ENCODE data around the gene CACNG7.
A peak's percentile ranks its signal among the peaks of the same experiment; 100 is the strongest.

CACNG7 gene

DNA sequence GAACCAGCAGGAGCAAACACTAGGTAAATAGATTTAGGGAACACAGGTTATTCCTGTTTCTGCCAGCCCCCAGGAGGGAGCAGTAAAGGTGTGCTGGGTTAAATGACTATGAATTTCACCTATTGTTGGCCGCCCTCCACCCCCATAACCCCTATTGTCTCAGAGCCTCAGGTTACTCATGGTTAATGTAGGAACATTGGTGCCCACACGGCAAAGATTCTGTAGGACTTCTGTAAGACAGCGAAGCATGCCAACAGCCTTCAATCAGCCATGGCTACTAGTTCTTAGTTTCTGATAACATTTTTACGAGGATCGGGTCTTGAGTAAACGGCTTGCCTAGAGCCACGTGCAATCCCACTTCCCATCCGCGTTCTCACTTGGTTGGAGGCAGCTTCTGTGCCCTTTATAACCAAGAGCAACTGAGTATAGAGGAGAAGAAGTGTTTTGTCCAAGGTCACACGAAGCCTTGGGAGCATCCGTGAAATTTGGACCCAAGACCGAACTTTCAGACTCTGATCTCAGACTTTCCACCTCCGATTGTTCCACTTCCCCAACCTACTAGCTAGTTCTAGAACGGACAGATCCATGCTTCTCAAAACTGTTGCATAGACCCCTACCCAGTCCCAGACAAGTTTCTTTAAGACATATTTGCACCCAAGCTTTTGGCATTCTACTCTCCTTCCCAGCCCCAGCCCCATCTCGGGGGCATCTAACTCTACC lies 48.5 kb downstream of the CACNG7 start:
- no peak for DNase-seq

DNA sequence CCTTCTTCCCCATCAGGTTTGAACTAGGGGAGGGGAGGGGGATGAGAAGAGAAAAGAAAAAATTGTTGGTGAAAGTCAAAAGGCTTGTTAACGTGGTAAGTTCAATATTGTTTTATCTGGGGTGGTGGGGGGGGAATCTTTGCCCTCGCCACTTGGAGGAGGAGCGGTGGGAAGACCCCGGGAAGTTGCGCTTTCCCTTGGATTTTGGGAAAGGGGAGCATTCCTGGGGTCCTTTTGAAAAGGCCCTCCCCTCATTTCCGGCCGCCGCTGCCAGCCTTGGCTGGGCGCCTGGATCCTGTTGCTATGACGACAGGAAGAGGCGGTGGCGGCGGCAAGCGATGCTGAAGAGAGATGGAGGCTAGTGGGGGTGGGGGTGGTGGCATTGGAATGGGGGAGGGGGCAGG lies 49.1 kb downstream of the CACNG7 start:
- DNase-seq = peak; percentile 6

DNA sequence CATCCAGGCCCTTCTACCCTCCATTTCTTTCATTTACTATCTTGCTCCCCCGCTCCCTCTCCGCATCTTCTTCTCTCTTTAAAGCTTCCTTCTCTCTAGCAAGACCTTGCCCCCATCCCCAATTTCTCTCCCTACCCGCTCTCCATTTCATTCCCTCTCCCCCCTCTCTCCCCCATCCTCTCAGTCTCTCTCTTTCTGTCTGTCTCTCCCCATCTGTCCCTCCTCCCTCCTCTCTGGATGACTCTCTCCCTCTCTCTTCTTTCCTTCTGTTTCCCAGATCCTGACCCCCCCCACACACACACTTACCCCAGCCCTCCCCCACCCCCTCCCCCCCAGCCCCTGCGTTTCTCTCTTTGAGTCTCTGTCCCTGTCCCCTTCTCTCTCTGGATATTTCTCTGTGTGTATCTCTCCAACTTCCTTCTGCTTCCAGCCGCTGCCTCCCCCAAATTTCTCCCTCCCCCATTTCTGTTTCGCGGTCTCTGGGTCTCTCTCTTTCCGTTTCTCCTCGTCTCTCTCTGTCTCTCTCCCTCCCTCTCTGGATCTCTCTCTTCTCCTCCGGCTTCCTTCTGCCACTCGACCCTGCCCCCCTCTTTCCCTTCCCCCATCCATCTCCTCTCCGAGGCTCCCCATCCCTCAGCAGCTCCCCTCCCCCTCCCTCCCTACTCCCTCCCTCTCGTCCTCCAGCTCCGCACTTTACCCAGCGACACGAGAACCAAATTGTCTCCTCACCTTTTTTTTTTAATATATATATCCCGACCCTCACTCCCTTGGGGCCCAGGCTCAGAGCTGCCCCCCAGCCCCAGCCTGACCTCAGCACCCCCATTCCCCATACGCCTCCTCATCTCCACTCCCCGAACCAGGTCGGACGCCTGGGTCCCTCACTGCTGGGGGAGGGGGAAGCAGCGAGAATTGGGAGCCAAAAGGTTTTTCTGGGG lies 50.0 kb downstream of the CACNG7 start:
- DNase-seq = no peak

DNA sequence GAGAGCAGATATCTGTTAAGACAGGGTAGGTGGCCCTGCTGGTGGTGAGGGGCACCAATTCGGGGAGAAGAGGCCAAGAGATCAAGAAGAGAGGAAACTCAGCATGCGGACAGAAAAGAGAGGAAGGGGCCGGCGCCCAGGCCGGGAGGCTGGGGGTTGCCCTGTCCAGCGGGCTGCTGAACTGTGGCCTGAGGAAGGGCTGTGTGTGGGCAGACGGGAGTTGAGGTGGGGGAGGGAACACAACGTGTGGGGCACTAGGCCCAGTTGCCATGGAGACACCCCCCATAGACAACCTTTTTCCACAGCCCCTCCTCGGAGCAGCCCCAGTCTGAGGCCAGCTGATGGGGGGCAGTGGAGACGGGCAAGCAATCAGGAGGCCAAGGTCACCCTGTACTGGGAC lies 51.1 kb downstream of the CACNG7 start:
- no peak for DNase-seq

DNA sequence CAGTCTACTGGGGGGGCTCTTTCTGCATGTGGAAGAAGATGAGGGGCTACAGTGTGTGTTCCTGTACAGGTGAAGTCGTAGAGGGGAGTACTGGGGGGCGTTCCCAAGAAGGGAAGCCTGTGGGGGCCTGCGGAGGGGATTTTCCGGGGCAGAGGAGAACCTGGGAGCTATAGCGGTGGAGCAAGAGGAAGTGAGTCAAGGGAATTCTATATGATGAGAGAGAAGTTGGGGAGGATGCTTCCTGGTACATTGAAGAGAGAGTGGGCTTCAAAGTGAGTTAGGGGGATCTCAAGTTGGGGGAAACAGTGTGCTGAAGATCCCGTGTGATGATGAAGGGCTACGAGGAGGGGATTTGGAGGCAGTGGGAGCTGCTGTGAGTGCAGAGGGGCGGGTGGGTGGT lies 51.8 kb downstream of the CACNG7 start:
- no peak for DNase-seq

DNA sequence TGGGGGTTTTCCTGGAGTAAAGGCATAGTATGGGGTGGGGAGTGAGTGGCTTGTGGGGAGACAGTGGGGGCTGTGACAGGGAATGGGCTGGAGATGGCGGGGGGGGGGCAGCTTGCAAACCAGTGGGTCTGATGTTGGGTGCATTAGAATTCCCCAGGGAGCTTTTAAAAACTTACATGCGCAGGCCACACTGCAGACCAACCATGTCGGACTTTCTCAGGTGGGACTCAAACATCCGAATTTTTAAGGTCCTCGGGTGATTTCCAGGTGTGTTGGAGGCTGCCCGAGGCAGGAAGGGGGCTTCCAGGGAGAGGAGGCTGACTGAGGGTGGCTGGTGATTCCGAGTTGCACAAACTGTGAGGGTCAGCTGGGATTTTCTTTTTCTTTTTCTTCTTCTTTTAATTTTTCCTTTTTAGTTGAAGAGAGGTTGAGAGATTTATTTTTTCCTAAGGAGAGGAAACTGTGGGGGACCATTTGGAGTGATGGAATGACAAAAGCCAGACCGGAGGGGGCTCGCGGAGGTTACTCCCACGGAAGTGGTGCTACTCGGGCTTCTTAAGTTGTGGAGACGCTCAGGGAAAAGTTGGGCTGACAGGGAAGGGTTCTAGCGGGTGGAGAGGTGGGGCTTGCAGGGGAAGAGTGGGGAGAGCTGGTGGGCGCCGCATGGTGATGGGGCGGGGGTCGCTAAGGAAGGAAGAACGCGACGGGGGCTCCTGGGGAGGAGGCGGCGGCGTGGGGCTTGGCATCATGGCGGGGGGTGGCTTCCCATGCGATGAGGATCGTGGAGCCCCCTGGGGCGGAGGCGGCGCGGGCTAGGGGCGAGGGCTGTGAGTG lies 52.7 kb downstream of the CACNG7 start:
- DNase-seq = no peak

DNA sequence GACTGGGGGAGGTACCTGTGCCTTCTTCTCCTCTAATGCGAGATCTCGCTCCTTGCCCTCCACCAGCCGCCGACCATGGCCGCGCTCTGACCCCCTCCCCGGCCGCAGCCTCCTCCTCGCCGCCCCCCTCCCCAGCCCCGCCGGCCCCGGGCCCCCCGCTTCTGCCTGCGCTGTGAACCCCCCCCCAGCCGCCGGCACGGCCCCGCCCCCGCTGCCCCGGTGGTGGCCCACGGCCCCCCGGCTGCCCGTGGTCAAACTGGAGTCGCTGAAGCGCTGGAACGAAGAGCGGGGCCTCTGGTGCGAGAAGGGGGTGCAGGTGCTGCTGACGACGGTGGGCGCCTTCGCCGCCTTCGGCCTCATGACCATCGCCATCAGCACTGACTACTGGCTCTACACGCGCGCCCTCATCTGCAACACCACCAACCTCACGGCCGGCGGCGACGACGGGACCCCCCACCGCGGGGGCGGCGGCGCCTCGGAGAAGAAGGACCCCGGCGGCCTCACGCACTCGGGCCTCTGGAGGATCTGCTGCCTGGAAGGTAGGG lies 53.9 kb downstream of the CACNG7 start, which contains the start of gene CACNG8:
TSS of gene CACNG8 (plus strand) at position 51 of the 545 bp plus-strand sequence.
- no peak for DNase-seq

DNA sequence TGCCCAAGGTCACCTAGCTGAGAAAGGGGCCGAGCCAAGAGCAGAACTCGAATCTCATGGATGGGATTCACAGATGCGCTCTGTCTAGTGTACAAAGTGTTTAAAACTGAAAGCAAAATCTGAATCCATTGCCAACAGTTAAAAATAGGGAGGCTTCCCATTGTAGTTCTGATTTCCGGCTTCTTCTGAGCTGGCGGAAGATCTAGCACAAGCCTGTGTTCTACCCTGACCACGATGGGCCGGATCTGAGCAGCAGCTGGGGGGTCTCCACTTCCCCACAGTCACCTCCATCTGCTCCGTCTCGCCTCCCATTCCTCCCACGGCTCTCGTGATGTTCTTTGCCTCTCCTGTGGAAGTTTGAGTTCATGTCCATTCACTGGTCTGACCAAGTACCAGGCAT lies 56.0 kb downstream of the CACNG7 start:
- no peak for DNase-seq

DNA sequence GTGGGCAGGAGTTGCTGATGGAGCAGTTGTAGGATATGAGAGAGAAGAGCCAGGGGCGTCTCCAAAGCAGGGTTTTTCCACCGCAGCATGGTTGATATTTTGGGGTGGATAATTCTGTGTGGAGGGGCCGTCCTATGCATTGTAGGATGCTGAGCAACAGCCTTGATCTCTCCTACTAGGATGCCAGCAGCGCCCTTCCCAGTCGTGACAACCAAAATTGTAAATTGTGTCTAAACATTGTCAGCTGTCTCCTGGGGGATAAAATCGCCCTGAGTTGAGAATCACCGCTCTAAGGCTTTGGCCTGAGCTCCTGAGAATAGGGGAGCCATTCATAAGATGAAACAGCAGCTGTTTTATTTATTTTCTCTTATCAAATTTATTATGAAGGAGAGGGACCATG lies 57.9 kb downstream of the CACNG7 start:
- no peak for DNase-seq

DNA sequence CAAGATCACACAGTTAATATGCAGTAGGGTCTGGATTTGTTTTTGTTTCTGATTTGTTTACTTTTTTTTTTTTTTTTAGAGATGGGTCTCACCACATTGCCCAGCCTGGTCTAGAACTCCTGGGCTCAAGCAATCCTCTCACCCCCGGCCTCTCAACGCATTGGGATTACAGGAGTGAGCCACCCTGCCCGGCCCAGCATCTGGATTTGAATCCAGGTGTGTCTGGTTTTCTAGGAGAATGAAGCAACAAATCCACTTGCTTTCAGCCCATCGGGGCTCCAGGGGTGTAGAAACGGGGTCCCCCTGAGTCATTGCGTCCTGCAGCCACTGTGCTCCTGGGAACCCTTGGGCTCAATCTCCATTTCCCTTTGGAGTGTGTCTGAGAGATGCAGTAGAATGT lies 60.3 kb downstream of the CACNG7 start:
- DNase-seq = no peak

DNA sequence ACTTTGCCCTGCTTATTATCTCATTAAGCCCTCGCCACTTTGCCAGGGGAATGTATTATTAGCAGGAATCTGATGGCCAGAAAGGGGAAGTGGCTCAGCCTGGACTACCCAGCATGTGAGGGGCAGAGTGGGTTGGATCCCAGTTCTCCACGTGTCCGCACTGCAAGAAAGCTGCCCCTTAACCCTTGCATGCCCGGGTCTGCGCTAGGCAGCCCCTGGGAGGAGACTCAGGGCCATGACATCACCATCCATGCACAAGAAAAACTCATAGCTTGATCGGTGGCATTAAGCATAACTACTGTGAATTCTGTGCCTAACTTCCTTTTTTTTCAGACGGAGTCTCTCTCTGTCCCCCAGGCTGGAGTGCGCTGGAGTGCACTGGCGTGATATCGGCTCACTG lies 62.6 kb downstream of the CACNG7 start:
- DNase-seq = no peak

DNA sequence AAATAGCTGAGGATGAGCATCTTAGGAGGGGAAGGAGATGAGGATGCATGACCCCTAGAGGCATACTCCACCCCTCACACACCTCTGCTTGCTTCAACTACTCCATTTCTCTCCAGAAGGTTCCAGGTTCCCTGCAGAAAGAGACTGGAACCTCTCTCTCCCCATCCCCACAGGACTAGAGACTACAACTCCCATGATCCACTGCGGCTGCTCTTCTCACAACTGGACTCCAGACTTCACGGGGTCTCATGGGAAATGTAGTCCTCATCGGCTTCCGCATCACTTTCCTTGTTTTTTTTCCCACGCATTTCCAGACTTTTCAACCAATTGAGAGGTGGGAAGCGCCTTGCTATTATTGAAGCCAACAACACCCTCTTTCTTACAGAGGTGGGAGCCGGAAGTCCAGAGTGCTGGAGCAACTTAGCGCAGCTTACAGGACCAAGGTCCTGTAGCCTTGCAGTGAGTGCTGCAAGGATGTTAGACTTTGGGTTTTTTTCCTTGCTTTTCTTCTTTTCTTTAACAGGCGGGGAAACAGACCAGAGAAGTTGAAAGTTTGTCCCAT lies 68.4 kb downstream of the CACNG7 start:
- DNase-seq = peak; percentile 50

DNA sequence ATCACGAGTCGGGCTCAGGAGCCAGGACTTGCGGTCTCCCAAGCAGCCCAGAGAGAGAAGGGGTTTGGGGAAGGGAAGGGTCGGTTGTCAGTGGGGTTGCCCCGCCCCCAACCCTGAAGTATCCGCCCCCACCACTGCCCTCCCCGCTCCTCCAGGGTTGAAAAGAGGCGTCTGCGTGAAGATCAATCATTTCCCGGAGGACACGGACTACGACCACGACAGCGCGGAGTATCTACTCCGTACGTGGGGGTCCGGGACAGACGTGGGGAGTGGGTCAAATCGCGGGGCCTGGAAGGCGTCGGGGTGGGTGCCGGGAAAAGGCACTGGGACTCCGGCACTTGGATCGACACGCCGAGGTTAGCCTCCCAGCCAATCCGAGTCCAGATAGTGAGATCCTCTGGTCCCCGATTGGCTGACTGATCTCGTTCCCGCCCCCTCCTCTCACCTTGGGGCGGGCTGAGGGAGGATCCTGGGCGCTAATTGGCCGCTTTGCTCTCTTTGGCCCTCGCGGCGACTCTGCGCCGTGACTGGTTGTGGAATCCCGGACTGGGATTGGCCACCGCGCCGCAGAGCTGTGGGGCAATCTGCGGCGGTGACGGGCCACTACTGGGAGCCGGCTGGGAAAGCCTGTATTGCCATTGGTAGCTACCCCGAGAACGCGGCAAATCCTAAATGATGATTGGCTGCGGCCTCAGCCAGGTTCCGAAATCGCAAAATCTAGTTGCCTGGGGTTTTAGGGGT lies 69.1 kb downstream of the CACNG7 start:
- no peak for DNase-seq

DNA sequence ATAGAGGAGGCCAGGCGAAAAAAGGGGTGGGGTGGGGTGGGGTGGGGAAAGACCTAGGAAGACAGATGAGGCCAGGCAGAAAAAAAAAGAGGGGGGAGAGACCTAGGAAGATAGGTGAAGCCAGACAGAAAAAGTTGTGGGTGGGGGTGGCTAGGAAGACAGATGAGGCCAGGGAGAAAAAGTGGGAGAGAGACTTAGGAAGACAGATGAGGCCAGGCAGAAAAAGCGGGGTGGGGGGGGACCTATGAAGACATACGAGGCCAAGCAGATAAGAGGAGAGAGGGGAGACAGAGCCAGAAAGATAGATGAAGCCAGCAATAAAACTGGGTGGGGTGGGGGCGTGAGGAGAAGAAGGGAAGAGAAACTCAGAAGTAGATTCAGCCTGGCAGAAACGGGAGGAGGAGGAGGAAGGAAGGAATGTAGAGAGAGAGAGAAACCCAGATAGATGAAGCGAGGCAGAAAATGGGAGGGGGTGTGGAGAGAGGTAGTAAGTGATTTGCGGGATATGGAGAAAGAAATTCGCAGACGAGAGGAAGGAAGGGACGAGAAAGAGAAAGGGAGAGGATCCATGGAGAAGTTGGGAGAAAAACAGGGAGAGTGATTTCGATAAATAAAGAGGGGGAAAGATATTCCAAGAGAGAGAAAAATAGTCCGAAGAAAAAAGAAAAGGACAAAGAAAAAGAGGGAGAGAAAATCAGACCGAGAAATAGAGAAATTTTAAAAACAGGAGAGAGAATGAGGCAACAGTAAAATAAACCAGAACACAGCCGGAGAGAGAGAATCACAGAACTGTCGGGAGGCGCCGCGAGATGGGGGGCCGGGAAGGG lies 70.1 kb downstream of the CACNG7 start:
- DNase-seq = no peak

DNA sequence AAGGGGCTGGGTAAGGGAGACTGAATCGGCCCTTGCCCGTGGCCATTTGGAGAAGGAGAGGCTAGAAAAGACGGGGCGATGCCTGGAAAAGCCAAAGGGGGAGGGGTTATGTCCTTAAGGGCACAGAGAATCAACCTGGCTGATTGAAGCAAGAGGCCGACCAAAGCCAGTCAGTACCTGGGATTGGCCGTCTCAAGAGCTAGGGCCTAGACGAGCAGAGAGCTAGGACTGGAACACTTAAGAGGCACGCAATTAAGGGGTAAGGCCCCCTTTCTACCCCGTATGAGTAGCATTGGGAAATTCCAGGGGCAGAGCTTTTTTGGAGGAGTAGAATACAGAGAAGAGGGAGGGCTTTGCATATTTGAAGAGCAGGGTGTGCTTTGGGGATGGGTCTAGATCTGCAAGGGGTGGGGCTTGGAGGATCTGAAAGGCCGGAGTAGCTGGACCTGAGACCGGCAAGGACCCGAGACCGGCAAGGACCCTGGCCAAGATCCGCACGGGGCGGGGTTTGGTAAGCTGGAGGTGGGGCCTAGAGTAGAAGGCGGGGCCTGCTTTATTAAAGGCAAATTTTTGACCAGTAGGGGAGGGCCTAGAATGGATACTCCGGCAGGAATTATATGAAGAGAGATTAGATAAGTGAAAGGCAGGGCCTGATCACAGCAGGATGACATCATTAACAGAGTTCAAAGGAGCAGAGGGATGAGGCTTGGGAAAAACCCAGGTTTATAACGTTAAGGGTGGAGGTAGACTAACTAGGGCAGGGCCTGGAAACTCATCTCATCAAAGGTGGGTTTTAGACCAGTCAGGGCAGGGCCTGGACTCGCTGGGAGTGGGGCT lies 71.7 kb downstream of the CACNG7 start:
- no peak for DNase-seq

DNA sequence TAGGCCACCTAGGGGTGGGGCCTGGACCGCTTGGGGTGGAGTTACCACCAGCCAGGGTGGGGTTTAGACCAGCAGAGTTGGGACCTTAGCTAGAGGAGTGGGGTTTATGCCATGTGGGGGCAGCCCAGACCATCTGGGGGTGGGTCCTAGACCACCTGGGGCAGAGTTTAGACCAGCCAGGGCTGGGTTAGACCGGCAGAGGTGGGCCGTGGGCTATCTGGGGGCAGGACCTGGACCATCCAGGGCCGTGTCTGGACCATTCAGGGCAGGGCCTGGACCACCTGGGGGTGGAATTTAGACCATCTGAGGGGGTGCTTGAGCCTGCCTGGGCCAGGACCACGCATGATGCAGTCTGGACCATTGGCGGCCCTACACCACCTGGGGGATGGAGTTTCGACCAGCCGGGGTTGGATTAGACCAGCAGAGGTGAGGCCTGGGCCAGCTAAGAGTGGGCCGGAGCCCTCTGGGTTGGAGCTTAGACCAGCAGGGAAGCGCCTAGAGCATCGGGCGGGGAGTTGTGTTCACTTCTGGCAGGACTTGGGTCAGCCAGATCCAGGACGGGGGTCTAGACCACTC lies 72.4 kb downstream of the CACNG7 start:
- DNase-seq = no peak

DNA sequence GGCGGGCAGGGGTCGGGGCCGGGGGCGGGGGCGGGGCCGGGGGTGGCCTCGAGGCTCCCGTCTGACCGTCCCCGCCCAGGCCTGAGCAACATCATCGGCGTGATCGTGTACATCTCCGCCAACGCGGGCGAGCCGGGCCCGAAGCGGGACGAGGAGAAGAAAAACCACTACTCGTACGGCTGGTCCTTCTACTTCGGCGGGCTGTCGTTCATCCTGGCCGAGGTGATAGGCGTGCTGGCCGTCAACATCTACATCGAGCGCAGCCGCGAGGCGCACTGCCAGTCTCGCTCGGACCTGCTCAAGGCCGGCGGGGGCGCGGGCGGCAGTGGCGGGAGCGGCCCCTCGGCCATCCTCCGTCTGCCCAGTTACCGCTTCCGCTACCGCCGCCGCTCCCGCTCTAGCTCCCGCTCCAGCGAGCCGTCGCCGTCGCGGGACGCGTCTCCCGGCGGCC lies 72.9 kb downstream of the CACNG7 start:
- no peak for DNase-seq

DNA sequence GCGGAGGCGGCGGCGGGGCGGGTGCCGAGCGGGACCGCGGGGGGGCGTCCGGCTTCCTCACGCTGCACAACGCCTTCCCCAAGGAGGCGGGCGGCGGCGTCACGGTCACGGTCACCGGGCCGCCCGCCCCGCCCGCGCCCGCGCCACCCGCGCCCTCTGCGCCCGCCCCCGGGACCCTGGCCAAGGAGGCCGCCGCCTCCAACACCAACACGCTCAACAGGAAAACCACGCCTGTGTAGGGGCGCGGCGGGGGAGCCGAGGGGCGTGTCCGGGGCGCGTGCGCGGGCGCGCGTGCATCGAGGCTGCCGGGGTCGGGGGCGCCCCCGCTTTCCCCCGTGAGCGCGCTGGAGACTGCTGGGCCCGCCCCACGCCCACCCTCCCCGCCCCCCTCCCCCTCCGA lies 73.5 kb downstream of the CACNG7 start:
- no peak for DNase-seq

DNA sequence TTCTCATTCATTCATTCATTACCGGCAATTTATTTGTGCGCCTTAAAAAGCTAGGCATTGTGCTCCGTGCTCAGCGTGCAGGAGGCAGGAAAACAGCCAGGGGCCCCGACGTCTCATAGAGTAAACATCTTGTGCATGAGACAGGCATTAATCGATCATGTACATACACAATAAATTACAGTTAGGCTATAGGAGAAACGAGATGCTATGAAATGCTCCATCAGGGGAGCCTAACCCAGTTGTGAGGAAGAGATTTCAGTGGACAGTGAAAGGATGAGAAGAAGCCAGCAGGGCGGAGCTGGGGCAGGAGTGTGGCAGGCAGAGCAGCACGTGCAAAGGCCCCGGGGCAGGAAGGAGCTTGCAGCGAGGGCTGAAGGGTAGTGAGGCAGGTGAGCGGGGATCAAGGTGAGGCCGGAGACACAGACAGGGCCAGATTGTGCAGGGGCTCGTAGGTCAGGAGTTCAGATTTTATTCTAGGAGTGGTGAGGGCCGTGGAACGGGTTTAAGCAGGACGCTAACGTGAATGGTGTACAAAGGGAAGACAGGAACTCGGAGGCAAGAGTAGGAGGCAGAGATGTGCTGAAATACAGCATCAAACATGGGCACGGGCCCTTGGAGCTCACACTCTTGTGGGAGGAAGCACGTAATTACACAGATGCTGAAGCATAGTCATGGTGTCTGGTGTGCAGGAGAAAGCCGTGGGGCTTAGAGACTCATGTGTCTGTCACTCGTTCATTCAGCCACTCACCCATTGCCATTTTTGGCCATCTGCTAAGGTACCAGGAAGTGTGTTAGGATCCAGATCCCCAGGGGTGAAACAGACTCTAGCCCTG lies 74.6 kb downstream of the CACNG7 start:
- no peak for DNase-seq
